ENCODE results near the gene TIGD2.

The TIGD2 gene

DNA sequence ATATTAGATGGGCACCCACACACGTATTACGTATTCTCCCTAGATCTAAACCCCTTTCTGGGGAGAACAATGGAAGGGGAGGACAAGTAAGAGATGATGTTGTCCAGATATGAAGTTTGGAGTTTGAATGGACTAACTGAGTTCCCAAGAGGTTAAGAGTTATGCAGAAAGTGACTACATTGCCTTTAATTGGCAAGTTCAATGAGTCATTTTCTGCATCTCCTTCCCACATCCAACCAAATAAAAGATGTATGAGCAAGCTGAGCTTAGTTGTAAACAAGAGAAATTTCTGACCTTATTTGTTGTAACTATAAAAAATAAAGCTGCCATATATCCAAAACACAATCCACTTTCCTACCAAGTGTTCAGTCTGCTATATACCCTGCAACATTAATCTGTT is 50.5 kb downstream of the TIGD2 start:
- FAIRE-seq (no peak), DNase-seq (ENCODE audit: low spot score) (no peak)

GRCh38 chr4:89162496-89162895 is 51.2 kb downstream of the TIGD2 start:
- DNase-seq (ENCODE audit: low spot score) (no peak), FAIRE-seq (no peak)

GRCh38 chr4:89162987-89163386 is 51.7 kb downstream of the TIGD2 start:
- FAIRE-seq (no peak), DNase-seq (ENCODE audit: low spot score) (no peak)

DNA sequence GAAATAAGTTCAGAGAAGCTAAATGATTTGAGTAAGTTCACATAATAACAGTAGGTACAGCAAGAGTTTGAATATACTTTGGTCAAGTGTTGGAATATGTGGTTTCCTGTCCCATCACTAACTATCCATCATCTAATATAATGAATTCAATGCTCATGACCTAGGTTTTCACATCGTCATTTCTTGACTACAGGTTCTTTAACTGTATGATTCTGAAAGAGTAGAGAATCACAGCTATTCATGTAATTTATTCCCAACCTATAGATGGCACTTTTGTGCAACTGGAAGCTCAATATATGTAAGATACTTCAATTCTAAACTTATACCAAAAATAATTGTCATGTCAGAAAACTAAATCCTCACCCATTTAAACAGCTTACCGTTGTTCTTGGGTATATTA is 53.1 kb downstream of the TIGD2 start:
- no peak for DNase-seq (ENCODE audit: low spot score)
- no peak for FAIRE-seq

Measured in RCC 7860 (cell line).